HL-60 (cell line): Measurements from ENCODE around the gene CHCHD6.

Source experiments
- DNase-seq, 2 experiments: peaks; one replicate each; pipeline ENCODE4 v3.0.0-alpha.2; 2010 to 2020; ENCODE audit warnings: low read depth in 1 of 2, low spot score in 1 of 2
- H3K27ac ChIP-seq: fragments of 250-450 bp; sonication (Bioruptor Pico); replicated peaks from 2 replicates; pipeline ENCODE4 v1.5.1; 2020; ENCODE audit warnings: mild to moderate bottlenecking, moderate library complexity
- H3K27me3 ChIP-seq: fragments of 250-450 bp; sonication (Bioruptor Pico); 2 replicates; pipeline ENCODE4 v1.5.1; 2021; ENCODE audit warnings: mild to moderate bottlenecking, moderate library complexity; ENCODE audit not compliant: insufficient read depth, poor library complexity, severe bottlenecking
- H3K4me3 ChIP-seq: replicated peaks from 2 replicates; pipeline ENCODE4 v1.5.1; 2011; ENCODE audit warnings: mild to moderate bottlenecking, control low read depth, low read length; ENCODE audit not compliant: insufficient read depth
- CTCF ChIP-seq: IDR thresholded peaks from one replicate; pipeline ENCODE4 v1.5.1; 2011; ENCODE audit warnings: low read length, control low read depth, inconsistent platforms; ENCODE audit not compliant: insufficient read depth
- GABPA ChIP-seq: IDR thresholded peaks from 2 replicates; pipeline ENCODE4 v1.6.1; 2012; ENCODE audit warnings: low read depth
- POLR2AphosphoS5 ChIP-seq: IDR thresholded peaks from 2 replicates; pipeline ENCODE4 v1.6.1; 2012; ENCODE audit warnings: low read depth
- REST ChIP-seq: IDR thresholded peaks from 2 replicates; pipeline ENCODE4 v1.6.1; 2012; ENCODE audit warnings: low read depth; ENCODE audit not compliant: insufficient replicate concordance
- SPI1 ChIP-seq: IDR thresholded peaks from 2 replicates; pipeline ENCODE4 v1.6.1; 2012; ENCODE audit warnings: low read depth, mild to moderate bottlenecking, borderline replicate concordance

The CHCHD6 gene

GRCh38 chr3:126770096-126770495 lies 66.1 kb downstream of the CHCHD6 start:
- Histone ChIP-seq H3K27ac (no peak overlapping the region), H3K4me3 (no peak overlapping the region), H3K27me3 (no peaks in the 10 kb centered on the region)
- peak; percentile 73 for TF ChIP-seq SPI1
- no peak for TF ChIP-seq CTCF
- no peak for TF ChIP-seq POLR2AphosphoS5
- TF ChIP-seq REST = no peak
- no peak for TF ChIP-seq GABPA
- no peak for DNase-seq

- TF ChIP-seq REST (no peak), GABPA (no peak), POLR2AphosphoS5 (no peak), CTCF (no peak)
- Histone ChIP-seq H3K27ac (no peak overlapping the region), H3K4me3 (no peak overlapping the region), H3K27me3 (no peaks in the 10 kb centered on the region)
- no peak for DNase-seq
Observed at GRCh38 chr3:126773167-126773566, 69.1 kb downstream of the CHCHD6 start.

- TF ChIP-seq REST = no peak
- no peak for TF ChIP-seq POLR2AphosphoS5
- no peak for TF ChIP-seq GABPA
- no peak for TF ChIP-seq SPI1
- TF ChIP-seq CTCF = no peak
- H3K27ac ChIP-seq = no peak overlapping the region
- H3K27me3 ChIP-seq = no peaks in the 10 kb centered on the region
- no peak overlapping the region for H3K4me3 ChIP-seq
- no peak for DNase-seq
Observed at GRCh38 chr3:126773783-126774182, 69.7 kb downstream of the CHCHD6 start.
